Erythroblast (primary cell): ENCODE measurements around the gene PRKCZ.

ENCODE experiments used
- DNase-seq, 2 experiments: peaks; one replicate each; lab custom pipeline; 2025; lab: John Stamatoyannopoulos, UW
- GATA1 ChIP-seq: IDR thresholded peaks from 2 replicates; pipeline ENCODE4 v1.6.1; 2011; ENCODE audit warnings: low read depth, mild to moderate bottlenecking, control low read depth, low read length, moderate library complexity
- POLR2A ChIP-seq: IDR thresholded peaks from 2 replicates; pipeline ENCODE4 v1.6.1; 2011; ENCODE audit warnings: mild to moderate bottlenecking, low read length

PRKCZ gene

GRCh38 chr1:2156866-2157265 is 106.7 kb downstream of the PRKCZ start:
- no peak for TF ChIP-seq POLR2A
- no peak for TF ChIP-seq GATA1

GRCh38 chr1:2157856-2158255 is 107.6 kb downstream of the PRKCZ start:
- DNase-seq: no peak
- TF ChIP-seq POLR2A (no peak), GATA1 (no peak)

More at GRCh38 chr1:2156866-2157265, 106.7 kb downstream of the PRKCZ start:
- DNase-seq: no peak

GRCh38 chr1:2158272-2158671 is 108.1 kb downstream of the PRKCZ start:
- DNase-seq: no peak
- TF ChIP-seq GATA1: no peak
- TF ChIP-seq POLR2A: no peak

- DNase-seq: no peak
- TF ChIP-seq GATA1: no peak
Observed at GRCh38 chr1:2159124-2159523, 108.9 kb downstream of the PRKCZ start.

- DNase-seq: no peak
- TF ChIP-seq GATA1 (no peak), POLR2A (no peak)
Observed at GRCh38 chr1:2160451-2161300, 110.5 kb downstream of the PRKCZ start.

- no peak for DNase-seq
Observed at GRCh38 chr1:2163205-2163604, 113.0 kb downstream of the PRKCZ start.

GRCh38 chr1:2165646-2166045 is 115.4 kb downstream of the PRKCZ start:
- no peak for DNase-seq
- TF ChIP-seq POLR2A (no peak), GATA1 (no peak)

More at GRCh38 chr1:2163205-2163604, 113.0 kb downstream of the PRKCZ start:
- TF ChIP-seq GATA1 (no peak), POLR2A (no peak)

GRCh38 chr1:2166254-2166653 is 116.0 kb downstream of the PRKCZ start:
- TF ChIP-seq POLR2A: no peak
- TF ChIP-seq GATA1: no peak

GRCh38 chr1:2166695-2167094 is 116.5 kb downstream of the PRKCZ start:
- no peak for DNase-seq
- TF ChIP-seq POLR2A (no peak), GATA1 (no peak)

More at GRCh38 chr1:2166254-2166653, 116.0 kb downstream of the PRKCZ start:
- DNase-seq: no peak

GRCh38 chr1:2168090-2168489 is 117.9 kb downstream of the PRKCZ start:
- TF ChIP-seq POLR2A (no peak), GATA1 (no peak)
- no peak for DNase-seq

- TF ChIP-seq POLR2A: no peak
- TF ChIP-seq GATA1: no peak
Observed at GRCh38 chr1:2168535-2168934, 118.3 kb downstream of the PRKCZ start.

GRCh38 chr1:2169200-2169836 is 119.1 kb downstream of the PRKCZ start:
- TF ChIP-seq GATA1 (no peak), POLR2A (no peak)
- DNase-seq: no peak

More at GRCh38 chr1:2168535-2168934, 118.3 kb downstream of the PRKCZ start:
- DNase-seq: no peak

GRCh38 chr1:2170211-2170610 is 120.0 kb downstream of the PRKCZ start:
- DNase-seq: no peak
- TF ChIP-seq POLR2A: no peak
- no peak for TF ChIP-seq GATA1

GRCh38 chr1:2172012-2172411 is 121.8 kb downstream of the PRKCZ start:
- TF ChIP-seq POLR2A: no peak
- DNase-seq: no peak

GRCh38 chr1:2172551-2173146 is 122.4 kb downstream of the PRKCZ start:
- no peak for TF ChIP-seq POLR2A
- TF ChIP-seq GATA1: no peak
- DNase-seq: no peak
